ENCODE measurements around the gene TCAIM. TPM values are rescaled to one million over a fixed set of nuclear protein-coding genes. Genes with fewer than 3 reads are reported as not detected.

TCAIM gene
- total RNA-seq, 2 experiments from 2014 or later = 17.9 to 21.8 TPM

DNA sequence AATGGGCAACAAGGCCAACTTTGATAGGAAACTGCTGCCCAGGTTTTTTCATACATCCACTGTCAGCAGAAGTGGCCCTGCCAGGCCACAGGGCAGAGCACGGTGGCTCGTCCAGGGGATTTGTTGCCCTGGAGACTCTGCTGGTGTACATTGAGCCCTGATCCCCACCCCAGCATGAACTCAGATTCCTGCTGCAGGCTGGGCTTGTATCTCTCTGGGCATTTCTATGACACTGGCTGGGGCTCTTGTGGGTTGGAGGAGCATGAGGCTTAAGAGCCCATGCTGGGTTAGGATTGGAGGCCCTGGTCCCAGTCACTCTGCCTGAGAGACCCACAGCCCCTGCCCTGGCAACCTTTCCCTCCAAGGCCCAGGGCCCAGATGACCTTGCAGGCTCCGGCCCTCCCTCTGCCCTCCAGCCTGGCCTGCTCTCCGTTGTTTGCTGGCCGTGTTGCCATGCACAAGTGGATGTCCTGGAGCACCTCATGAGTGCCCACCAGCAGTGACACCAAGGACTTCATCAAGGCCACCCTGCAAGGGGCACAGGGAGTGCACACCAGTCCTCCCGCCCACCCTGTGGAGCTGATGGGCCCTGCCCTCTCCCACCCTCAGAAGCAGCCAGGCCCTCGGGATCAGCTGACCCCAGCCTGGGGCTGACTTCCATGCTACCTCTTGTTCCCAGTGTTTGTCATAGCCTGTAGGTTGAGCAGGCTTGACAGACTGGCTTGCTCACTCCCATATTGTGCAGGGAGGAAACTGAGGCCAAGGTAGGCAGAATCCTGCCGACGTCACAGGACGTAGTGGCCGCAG, 80.8 kb downstream of the TCAIM start:
- H3K9me3 Mint-ChIP-seq (ENCODE audit: insufficient read depth) = no peaks in the 10 kb centered on the region
- no peak for DNase-seq
- no peak for ATAC-seq
- H3K36me3 Mint-ChIP-seq (ENCODE audit: low read depth) = no peaks in the 10 kb centered on the region
- no peak overlapping the region for H3K4me3 Mint-ChIP-seq
- POLR2A ChIA-PET = no interaction called here
- H3K4me1 Mint-ChIP-seq (ENCODE audit: low read depth) = no peaks in the 10 kb centered on the region
- H3K27me3 Mint-ChIP-seq (ENCODE audit: low read depth) = peaks cover 2% of the 10 kb centered on the region
- CTCF ChIA-PET = no interaction called here
- H3K27ac Mint-ChIP-seq = no peak overlapping the region

DNA sequence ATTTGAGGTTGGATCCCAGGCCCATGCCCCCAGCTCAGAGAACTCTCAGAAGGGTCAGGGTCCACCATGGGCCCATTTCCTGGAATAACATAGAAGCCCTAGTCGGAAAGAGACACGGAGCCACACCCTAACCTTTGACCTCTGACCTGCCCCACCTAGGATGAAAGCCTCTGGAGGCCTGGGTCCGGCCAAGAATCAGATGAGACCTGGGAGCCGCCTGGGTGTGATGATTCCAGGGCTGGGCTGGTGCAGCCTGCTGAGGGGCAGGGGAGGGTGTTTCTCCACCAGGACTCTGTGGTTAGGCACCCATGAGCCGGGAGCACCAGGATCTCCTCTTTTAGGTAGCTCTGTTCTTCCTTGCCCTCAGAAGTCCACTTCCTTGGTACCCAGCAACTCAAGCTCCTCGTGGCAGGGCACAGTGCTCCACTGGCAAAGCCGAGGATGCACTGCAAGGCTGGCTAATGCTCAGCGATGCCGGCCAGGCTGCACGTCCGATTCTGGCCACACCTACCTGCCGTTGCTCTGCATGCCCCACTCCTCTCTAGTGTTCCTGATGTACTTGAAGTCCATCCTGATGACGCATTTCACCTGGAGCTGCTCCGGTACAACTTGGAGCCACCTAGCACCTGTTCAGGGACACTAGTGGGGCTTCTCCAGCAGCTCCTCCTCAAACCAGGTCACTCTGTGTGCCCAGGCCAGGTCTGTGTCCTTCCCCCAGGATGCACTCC, 81.5 kb downstream of the TCAIM start:
- ATAC-seq (no peak), DNase-seq (no peak)
- ChIA-PET CTCF (no interaction called here), POLR2A (no interaction called here)
- Mint-ChIP-seq H3K4me3 (no peak overlapping the region), H3K27ac (no peak overlapping the region), H3K36me3 (ENCODE audit: low read depth) (no peaks in the 10 kb centered on the region), H3K4me1 (ENCODE audit: low read depth) (no peaks in the 10 kb centered on the region), H3K9me3 (ENCODE audit: insufficient read depth) (no peaks in the 10 kb centered on the region), H3K27me3 (ENCODE audit: low read depth) (peaks cover 2% of the 10 kb centered on the region)

DNA sequence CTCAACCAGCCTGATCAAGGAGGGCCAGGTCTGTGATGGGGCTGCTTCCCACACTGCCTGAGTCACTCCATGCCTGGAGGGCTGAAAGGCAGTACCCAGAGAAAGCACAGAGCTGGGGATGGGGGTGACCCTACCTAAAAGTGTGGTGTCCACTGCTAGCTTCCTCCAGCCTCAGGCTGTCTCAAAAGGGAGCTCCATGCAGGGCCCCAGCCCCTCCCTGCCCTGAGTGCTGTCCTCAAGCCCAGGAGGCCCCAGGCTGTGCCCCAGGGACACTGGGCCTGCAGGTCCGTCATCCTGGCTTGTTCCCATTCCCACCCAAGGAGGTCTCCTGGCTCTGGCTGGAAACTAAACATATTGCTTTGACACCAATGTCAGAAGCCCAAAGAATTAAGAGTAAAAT, 82.1 kb downstream of the TCAIM start:
- Mint-ChIP-seq H3K36me3 (ENCODE audit: low read depth) (no peaks in the 10 kb centered on the region), H3K27ac (no peak overlapping the region), H3K4me3 (no peak overlapping the region), H3K27me3 (ENCODE audit: low read depth) (peaks cover 2% of the 10 kb centered on the region), H3K9me3 (ENCODE audit: insufficient read depth) (no peaks in the 10 kb centered on the region), H3K4me1 (ENCODE audit: low read depth) (no peaks in the 10 kb centered on the region)
- no peak for DNase-seq
- ChIA-PET CTCF (no interaction called here), POLR2A (no interaction called here)
- no peak for ATAC-seq

DNA sequence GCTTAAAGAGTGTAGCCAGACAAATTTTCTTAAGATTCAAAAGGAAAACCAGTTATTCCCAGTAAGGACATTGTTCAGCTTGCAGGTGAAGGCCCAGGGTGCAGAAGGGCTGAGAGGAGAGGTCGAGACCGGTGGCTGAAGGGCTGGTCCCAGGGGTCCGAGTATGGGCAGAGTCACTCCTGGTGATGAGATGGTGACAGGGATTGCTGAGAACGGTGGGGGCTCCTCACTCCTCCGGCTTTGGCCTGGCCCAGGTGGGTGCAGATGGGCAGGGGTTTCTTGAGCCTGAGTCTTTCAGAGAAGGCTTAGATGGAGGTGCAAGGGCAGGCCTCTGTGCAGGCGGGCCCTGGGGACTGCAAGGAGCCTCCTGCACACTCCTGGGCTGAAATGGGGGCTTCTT, 82.7 kb downstream of the TCAIM start:
- H3K9me3 Mint-ChIP-seq (ENCODE audit: insufficient read depth) = no peaks in the 10 kb centered on the region
- no peaks in the 10 kb centered on the region for H3K36me3 Mint-ChIP-seq (ENCODE audit: low read depth)
- no peak overlapping the region for H3K27ac Mint-ChIP-seq
- no peaks in the 10 kb centered on the region for H3K4me1 Mint-ChIP-seq (ENCODE audit: low read depth)
- ChIA-PET POLR2A (no interaction called here), CTCF (no interaction called here)
- H3K27me3 Mint-ChIP-seq (ENCODE audit: low read depth) = peaks cover 2% of the 10 kb centered on the region
- no peak for ATAC-seq
- H3K4me3 Mint-ChIP-seq = no peak overlapping the region
- no peak for DNase-seq

DNA sequence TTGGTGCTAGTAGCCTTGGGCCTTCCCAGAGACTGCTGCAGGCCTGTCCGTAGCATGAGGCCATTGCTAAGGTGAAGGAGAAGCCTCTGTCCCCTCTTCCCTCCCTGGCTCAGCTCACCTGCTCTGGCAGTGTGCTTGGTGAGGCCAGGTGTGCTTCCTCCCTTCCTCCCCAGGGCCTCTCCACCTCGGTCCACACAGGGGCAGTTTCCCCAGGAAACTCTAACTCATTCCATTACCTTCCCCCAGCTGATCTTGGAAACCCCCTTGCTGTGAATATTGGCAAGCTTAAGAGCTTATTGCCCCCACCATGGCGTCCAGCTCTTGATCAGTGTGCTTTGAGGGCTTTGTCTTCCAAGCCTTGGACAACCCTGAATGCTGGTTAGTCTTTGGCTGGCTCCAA, 86.2 kb downstream of the TCAIM start:
- no peaks in the 10 kb centered on the region for H3K4me1 Mint-ChIP-seq (ENCODE audit: low read depth)
- peaks cover 4% of the 10 kb centered on the region for H3K27me3 Mint-ChIP-seq (ENCODE audit: low read depth)
- H3K27ac Mint-ChIP-seq = no peak overlapping the region
- ChIA-PET CTCF (no interaction called here), POLR2A (no interaction called here)
- DNase-seq (no peak), ATAC-seq (no peak)
- H3K9me3 Mint-ChIP-seq (ENCODE audit: insufficient read depth) = no peaks in the 10 kb centered on the region
- no peak overlapping the region for H3K4me3 Mint-ChIP-seq
- H3K36me3 Mint-ChIP-seq (ENCODE audit: low read depth) = no peaks in the 10 kb centered on the region

DNA sequence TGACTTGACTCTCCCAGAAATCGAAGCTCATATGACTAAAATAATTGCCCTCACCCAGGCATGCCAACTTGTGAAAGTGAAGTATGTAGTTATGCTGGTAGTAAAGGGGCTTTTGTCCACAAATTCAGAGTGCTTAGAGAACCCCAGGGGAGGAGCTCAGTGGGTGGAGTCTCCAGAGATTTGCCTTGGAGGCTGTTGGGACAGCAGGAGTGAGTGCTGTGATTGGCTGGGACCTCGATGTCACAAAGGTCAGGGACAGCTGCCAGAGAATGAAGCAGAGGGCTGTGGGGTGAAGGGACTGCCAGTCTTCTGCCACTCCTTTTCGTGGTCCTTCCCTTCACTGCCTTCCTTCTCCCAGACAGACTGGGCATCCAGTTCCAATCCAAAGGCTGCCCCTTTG, 89.1 kb downstream of the TCAIM start:
- DNase-seq = no peak
- CTCF ChIA-PET = no interaction called here
- Mint-ChIP-seq H3K36me3 (ENCODE audit: low read depth) (no peaks in the 10 kb centered on the region), H3K4me3 (no peak overlapping the region), H3K4me1 (ENCODE audit: low read depth) (no peaks in the 10 kb centered on the region), H3K27me3 (ENCODE audit: low read depth) (peaks cover 4% of the 10 kb centered on the region), H3K9me3 (ENCODE audit: insufficient read depth) (no peaks in the 10 kb centered on the region), H3K27ac (no peak overlapping the region)
- no peak for ATAC-seq
- POLR2A ChIA-PET = no interaction called here

DNA sequence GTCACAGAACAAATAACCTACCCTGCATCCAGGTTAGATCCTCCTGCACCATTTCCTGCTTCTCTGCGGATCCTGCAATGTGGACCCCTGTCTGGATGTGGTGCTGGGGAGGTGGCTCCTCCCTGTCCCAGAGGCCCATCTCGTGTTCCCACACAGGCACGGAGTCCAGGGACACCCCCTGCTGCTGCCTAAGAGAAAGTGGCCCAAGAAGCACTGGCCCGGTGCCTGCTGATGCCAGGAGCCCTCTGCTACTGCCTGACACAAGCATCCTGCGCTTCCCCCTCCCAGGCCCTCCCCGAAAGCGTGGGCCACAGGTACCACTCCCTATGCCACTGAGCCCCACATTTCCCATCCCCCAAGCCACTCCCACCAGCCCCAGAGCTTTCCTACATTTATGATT, 90.3 kb downstream of the TCAIM start:
- no peaks in the 10 kb centered on the region for H3K36me3 Mint-ChIP-seq (ENCODE audit: low read depth)
- no peaks in the 10 kb centered on the region for H3K4me1 Mint-ChIP-seq (ENCODE audit: low read depth)
- DNase-seq (no peak), ATAC-seq (no peak)
- ChIA-PET POLR2A (no interaction called here), CTCF (no interaction called here)
- no peak overlapping the region for H3K4me3 Mint-ChIP-seq
- no peak overlapping the region for H3K27ac Mint-ChIP-seq
- H3K27me3 Mint-ChIP-seq (ENCODE audit: low read depth) = peaks cover 2% of the 10 kb centered on the region
- H3K9me3 Mint-ChIP-seq (ENCODE audit: insufficient read depth) = no peaks in the 10 kb centered on the region

DNA sequence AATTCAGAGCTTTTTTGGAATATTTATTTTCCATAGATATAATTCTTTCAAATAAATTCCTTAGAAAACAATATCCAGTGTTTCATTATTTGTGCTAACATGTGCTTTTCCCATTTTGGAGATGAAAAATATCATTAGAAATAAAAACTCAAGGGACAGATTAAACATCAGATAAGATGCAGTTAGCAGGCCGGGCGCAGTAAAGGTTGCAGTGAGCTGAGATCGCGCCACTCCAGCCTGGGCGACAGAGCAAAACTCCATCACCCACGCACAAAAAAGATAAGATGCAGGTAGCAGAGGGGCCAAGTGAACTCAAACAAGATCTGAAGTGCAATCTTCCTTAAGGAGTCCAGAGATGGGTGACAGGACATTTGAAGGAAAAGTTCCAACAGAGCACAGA, 90.9 kb downstream of the TCAIM start:
- Mint-ChIP-seq H3K4me1 (ENCODE audit: low read depth) (no peaks in the 10 kb centered on the region), H3K4me3 (no peak overlapping the region), H3K27ac (no peak overlapping the region), H3K9me3 (ENCODE audit: insufficient read depth) (no peaks in the 10 kb centered on the region), H3K27me3 (ENCODE audit: low read depth) (peaks cover 2% of the 10 kb centered on the region), H3K36me3 (ENCODE audit: low read depth) (no peaks in the 10 kb centered on the region)
- POLR2A ChIA-PET = no interaction called here
- ATAC-seq (no peak), DNase-seq (no peak)
- CTCF ChIA-PET = no interaction called here

DNA sequence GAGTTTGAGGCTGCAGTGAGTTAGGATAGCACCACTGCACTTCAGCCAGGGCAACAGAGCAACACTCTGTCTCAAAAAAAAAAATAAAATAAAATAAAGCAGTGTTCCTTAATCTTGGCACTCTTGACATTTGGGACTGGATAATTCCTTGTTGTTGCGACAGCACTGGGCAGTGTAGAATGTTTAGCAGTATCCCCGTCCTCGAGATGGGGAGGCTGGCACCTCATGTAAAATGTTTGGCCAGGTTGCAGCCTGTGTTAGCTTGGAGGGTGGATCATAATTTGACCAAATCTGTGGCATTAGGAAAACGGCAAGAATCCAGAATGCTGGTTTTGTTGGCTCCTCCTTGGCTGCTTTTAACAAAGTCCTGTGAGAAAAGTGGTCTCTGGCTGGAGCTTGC, 91.9 kb downstream of the TCAIM start:
- Mint-ChIP-seq H3K4me1 (ENCODE audit: low read depth) (no peaks in the 10 kb centered on the region), H3K36me3 (ENCODE audit: low read depth) (no peaks in the 10 kb centered on the region), H3K27me3 (ENCODE audit: low read depth) (peaks cover 2% of the 10 kb centered on the region), H3K27ac (no peak overlapping the region), H3K4me3 (no peak overlapping the region), H3K9me3 (ENCODE audit: insufficient read depth) (no peaks in the 10 kb centered on the region)
- DNase-seq = no peak
- ChIA-PET CTCF (no interaction called here), POLR2A (interaction anchor here (0.8 to 1.2 kb wide), 2 partner anchors 9 to 22 kb away, joined by 3 to 7 read pairs; no protein-coding TSS in a partner anchor)
- no peak for ATAC-seq

DNA sequence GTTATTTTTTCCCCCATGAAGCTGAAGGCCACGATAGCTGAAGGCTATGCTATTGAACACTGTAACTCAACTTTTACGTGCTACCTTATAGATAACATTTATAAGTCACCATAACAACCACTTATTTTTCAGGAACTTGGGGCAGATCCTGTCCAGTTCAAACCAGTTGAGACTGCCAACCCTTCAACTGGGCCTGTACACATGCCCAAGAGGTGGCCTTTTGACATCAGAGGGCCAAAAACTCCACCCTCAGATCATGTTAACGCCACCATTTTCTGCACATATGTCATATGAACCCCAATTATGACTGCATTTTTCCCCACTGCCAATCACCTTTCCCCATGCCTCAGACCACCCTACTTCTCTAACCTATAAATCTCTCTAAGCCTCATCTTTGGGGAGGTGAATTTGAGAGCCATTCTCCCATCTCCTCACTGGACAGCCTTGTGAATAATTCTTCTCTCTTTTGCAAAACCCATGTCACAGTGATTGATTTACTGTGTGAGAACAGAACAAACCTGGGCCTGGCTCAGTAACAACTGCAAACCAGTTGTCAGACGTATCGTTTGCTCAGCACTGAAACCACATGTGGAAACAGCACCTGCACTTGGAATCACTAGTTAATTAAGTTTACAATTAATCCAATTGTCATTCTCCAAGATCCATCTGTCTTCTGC, 96.4 kb downstream of the TCAIM start:
- H3K9me3 Mint-ChIP-seq (ENCODE audit: insufficient read depth) = no peaks in the 10 kb centered on the region
- peaks cover 25% of the 10 kb centered on the region for H3K36me3 Mint-ChIP-seq (ENCODE audit: low read depth)
- no peak overlapping the region for H3K27ac Mint-ChIP-seq
- ChIA-PET CTCF (no interaction called here), POLR2A (no interaction called here)
- DNase-seq (no peak), ATAC-seq (no peak)
- no peak overlapping the region for H3K4me3 Mint-ChIP-seq
- H3K4me1 Mint-ChIP-seq (ENCODE audit: low read depth) = peaks cover 13% of the 10 kb centered on the region
- no peaks in the 10 kb centered on the region for H3K27me3 Mint-ChIP-seq (ENCODE audit: low read depth)

DNA sequence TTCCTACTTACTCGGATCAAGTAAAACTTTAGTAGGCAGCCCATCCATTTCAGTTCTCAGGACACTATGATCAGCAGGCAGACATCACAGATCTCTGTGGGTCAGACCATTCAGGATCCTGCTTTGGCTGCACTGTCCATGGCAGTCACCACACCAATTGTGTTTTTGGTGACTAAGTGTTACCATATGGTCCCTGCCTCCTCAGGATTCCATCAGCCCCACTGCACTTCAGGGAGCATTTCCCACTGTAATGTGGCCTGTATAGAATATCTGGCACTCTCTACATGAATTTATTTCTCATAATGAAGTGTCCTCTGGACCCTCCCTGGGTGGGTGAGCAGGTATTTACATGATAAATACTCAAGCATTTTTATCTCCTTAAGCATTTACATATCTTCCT, 97.6 kb downstream of the TCAIM start:
- no peak for ATAC-seq
- peaks cover 31% of the 10 kb centered on the region for H3K36me3 Mint-ChIP-seq (ENCODE audit: low read depth)
- ChIA-PET POLR2A (interaction anchor here (0.6 kb wide), 1 partner anchor 98 kb away, joined by 3 read pairs; no protein-coding TSS in a partner anchor), CTCF (no interaction called here)
- no peak overlapping the region for H3K4me3 Mint-ChIP-seq
- no peaks in the 10 kb centered on the region for H3K9me3 Mint-ChIP-seq (ENCODE audit: insufficient read depth)
- no peaks in the 10 kb centered on the region for H3K27me3 Mint-ChIP-seq (ENCODE audit: low read depth)
- H3K27ac Mint-ChIP-seq = no peak overlapping the region
- peaks cover 25% of the 10 kb centered on the region for H3K4me1 Mint-ChIP-seq (ENCODE audit: low read depth)
- no peak for DNase-seq

DNA sequence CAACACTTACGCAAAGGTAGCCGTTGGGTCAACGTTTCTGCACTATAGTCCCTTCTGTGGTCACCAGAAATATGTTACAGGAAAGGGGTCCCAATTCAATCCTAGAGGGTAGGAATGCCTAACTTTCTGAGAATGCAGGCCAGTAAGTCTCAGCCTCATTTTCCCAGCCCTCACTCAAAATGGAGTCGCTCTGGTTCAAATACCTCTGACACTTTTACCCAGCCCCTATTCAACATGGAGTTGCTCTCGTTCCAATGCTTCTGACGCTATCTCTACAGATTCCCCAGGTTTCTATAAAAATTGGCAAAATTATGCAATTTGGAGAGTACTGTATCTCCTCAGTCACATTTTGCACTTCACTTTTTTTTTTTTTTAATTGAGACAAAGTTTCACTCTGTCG, 99.2 kb downstream of the TCAIM start:
- CTCF ChIA-PET = no interaction called here
- no peak overlapping the region for H3K27ac Mint-ChIP-seq

More for the DNA sequence above, 99.2 kb downstream of the TCAIM start:
- Mint-ChIP-seq H3K27me3 (ENCODE audit: low read depth) (no peaks in the 10 kb centered on the region), H3K36me3 (ENCODE audit: low read depth) (peaks cover 45% of the 10 kb centered on the region), H3K9me3 (ENCODE audit: insufficient read depth) (no peaks in the 10 kb centered on the region), H3K4me3 (no peak overlapping the region), H3K4me1 (ENCODE audit: low read depth) (peaks cover 41% of the 10 kb centered on the region)
- no peak for DNase-seq
- POLR2A ChIA-PET = no interaction called here
- no peak for ATAC-seq

All from activated CD8-positive, alpha-beta T cell treated with anti-CD3 and anti-CD28 coated beads, Interleukin-2, amount 10 ng/mL, durations not matched to agents 7 days and 5 days (primary cell).